Measurements from ENCODE around the gene NDC80.
A peak's percentile ranks its signal among the peaks of the same experiment; 100 is the strongest.
"Not testable (repeated sequence)": the region's sequence is repeated elsewhere in the genome, so short reads cannot be mapped to it uniquely, and the experiment has no call there.

The NDC80 gene

DNA sequence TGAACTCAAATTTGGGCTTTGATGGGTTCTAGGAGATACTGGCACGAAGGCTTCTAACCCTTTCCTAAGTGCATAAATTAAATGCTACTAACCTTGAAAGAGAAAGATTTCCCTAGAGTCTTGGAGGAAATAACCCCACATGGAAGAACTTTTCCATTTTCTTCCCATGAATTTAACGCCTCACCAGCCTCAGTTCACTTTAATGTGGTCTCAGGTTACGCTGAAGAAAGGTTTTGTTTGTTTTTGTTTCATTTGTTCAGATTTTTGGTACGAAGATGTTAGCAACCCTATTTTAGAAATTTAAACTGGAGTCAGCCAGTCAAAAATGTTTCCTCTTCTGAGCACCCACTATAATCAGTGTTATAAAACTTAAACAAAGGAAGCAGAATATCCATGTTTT lies 30.8 kb upstream of the NDC80 start:
- DNase-seq (ENCODE audit: low read depth), result peak; percentile 23
- TF ChIP-seq, protein P1, sequence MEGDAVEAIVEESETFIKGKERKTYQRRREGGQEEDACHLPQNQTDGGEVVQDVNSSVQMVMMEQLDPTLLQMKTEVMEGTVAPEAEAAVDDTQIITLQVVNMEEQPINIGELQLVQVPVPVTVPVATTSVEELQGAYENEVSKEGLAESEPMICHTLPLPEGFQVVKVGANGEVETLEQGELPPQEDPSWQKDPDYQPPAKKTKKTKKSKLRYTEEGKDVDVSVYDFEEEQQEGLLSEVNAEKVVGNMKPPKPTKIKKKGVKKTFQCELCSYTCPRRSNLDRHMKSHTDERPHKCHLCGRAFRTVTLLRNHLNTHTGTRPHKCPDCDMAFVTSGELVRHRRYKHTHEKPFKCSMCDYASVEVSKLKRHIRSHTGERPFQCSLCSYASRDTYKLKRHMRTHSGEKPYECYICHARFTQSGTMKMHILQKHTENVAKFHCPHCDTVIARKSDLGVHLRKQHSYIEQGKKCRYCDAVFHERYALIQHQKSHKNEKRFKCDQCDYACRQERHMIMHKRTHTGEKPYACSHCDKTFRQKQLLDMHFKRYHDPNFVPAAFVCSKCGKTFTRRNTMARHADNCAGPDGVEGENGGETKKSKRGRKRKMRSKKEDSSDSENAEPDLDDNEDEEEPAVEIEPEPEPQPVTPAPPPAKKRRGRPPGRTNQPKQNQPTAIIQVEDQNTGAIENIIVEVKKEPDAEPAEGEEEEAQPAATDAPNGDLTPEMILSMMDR (conservative IDR thresholded peaks at IDR 0.05; ENCODE audit: low read depth, low read length), result no peak
- no peak overlapping the region for H3K4me3 ChIP-seq (ENCODE audit: low read depth, low read length)

- DNase-seq (ENCODE audit: low read depth), result peak; percentile 69
- TF ChIP-seq, protein P1 (conservative IDR thresholded peaks at IDR 0.05; ENCODE audit: low read depth, low read length), result peak; percentile 66
- not testable (repeated sequence) for H3K4me3 ChIP-seq (ENCODE audit: low read depth, low read length)
These were observed 29.3 kb upstream of the NDC80 start for GRCh38 chr18:2541925-2542563.

DNA sequence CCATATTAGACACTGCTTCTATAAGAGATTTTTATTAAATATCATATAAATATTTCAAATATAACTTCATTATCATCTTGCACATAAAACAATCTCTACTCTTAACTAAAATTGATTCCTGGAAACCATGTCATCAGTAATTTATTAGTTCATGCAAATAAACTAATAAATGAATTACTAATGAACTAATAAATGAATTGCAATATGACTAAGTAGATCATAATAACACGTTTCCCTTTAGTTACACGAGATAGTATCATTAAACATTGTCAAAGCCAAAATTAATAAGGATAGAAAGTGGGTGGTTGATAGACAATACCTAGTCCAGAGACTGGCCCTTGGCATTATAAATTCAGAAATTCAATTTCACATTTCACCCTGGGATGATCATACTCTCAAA lies 26.2 kb upstream of the NDC80 start:
- H3K4me3 ChIP-seq (ENCODE audit: low read depth, low read length), result no peak overlapping the region
- no peak for DNase-seq (ENCODE audit: low read depth)
- TF ChIP-seq, protein P1 (conservative IDR thresholded peaks at IDR 0.05; ENCODE audit: low read depth, low read length), result no peak

GRCh38 chr18:2547477-2548087 lies 23.8 kb upstream of the NDC80 start:
- H3K4me3 ChIP-seq (ENCODE audit: low read depth, low read length), result no peak overlapping the region
- TF ChIP-seq, protein P1 (conservative IDR thresholded peaks at IDR 0.05; ENCODE audit: low read depth, low read length), result peak; percentile 48
- DNase-seq (ENCODE audit: low read depth), result peak; percentile 86

DNA sequence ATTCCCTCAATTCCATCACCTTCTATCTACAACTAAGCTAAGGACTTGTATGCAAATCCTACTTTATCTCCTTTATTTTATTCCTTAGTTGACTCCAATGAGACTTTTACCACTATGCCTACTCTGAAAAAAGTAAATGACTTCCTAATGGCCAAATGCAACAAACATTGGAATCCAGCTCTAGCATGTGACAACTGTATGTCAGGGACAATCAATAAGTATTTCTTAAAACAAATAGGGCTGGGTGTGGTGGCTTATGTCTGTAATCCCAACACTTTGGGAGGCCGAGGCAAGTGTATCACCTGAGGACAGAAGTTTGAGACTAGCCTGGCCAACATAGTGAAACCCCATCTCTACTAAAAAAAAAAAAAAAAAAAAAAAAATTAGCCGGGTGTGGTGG lies 21.9 kb upstream of the NDC80 start:
- H3K4me3 ChIP-seq (ENCODE audit: low read depth, low read length), result no peak overlapping the region
- DNase-seq (ENCODE audit: low read depth), result no peak
- TF ChIP-seq, protein P1 (conservative IDR thresholded peaks at IDR 0.05; ENCODE audit: low read depth, low read length), result no peak

DNA sequence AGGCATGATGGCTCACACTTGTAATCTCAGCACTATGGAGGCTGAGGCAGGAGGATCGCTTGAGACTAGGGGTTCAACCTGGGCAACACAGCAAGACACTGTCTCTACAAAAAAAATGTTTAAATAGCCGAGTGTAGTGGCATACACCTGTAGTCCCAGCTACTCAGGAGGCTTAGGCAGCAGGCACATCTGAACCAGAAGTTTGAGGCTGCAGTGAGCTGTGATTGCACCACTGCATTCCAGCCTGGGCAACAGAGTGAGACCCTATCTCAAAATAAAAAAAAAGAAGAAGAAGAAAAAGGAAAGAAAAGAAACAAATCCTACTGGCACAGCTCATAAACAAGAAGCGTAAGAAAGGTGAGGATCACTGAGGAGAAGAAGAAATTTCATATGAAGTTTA lies 19.9 kb upstream of the NDC80 start:
- DNase-seq (ENCODE audit: low read depth), result no peak
- no peak overlapping the region for H3K4me3 ChIP-seq (ENCODE audit: low read depth, low read length)
- TF ChIP-seq, protein P1 (conservative IDR thresholded peaks at IDR 0.05; ENCODE audit: low read depth, low read length), result no peak

GRCh38 chr18:2554696-2555095 lies 16.7 kb upstream of the NDC80 start:
- no peak for DNase-seq (ENCODE audit: low read depth)

More at GRCh38 chr18:2554696-2555095, 16.7 kb upstream of the NDC80 start:
- TF ChIP-seq, protein P1 (conservative IDR thresholded peaks at IDR 0.05; ENCODE audit: low read depth, low read length), result no peak
- no peak overlapping the region for H3K4me3 ChIP-seq (ENCODE audit: low read depth, low read length)

Data from choroid plexus epithelial cell (primary cell).